ENCODE data around the gene LPP.

The LPP gene

GRCh38 chr3:188729422-188729821 lies 575.5 kb downstream of the LPP start:
- DNase-seq, result no peak

DNA sequence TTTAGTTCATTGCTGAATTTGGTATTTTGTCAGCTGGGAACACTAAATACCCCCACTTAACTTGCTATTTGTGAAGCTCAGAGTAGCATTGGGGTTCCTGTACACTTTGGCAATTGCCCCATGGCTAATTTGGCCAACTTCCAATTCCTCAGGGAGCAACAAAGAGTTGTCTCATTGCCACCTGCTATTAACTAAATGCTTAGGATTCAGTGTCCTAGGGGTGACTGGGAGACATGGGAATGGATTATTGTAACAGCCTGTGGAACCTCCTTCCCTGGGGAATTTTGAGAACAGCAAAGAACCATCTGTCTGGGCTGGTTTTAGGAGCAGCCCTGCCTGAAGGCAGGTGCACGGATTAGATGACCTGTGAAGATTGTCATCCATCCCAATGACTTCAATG lies 580.4 kb downstream of the LPP start:
- DNase-seq, result no peak

DNA sequence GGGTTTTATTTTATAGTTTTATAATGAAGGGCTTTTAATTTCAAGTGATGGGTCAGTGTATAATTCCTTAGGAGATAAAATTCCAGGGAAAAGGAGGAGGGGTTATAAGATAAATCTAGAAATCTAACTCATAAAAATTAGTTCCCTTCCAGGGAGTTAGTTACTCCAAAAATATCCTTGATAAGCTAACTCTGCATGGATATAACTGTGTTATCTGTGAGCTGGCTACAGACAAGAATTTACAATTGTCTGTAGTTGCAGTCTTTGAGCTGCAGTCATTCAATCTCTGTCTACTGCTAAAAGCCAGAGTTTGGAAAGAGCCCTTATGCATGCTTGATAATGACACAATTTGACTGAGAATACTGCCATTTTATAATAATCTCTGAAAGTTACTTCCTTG lies 585.6 kb downstream of the LPP start:
- DNase-seq, result no peak

DNA sequence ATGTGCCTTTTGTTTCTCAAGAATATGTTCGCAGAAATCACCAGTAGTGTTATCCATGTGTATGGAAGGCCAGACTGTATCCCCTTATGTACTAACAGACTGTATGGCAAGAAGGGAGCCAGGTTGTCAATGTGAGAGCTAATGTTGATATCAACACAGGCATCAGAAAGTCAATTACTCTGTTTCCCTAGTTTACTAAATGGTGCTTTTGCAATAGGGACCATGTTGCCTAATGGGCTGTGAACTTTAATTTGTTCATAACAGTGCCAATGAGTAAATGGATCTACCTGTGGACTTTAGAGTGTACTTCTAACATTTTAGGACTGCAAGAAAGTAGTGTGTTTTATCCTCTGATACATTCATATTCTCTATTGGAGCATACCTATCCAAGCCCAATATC lies 586.1 kb downstream of the LPP start:
- DNase-seq, result no peak

DNA sequence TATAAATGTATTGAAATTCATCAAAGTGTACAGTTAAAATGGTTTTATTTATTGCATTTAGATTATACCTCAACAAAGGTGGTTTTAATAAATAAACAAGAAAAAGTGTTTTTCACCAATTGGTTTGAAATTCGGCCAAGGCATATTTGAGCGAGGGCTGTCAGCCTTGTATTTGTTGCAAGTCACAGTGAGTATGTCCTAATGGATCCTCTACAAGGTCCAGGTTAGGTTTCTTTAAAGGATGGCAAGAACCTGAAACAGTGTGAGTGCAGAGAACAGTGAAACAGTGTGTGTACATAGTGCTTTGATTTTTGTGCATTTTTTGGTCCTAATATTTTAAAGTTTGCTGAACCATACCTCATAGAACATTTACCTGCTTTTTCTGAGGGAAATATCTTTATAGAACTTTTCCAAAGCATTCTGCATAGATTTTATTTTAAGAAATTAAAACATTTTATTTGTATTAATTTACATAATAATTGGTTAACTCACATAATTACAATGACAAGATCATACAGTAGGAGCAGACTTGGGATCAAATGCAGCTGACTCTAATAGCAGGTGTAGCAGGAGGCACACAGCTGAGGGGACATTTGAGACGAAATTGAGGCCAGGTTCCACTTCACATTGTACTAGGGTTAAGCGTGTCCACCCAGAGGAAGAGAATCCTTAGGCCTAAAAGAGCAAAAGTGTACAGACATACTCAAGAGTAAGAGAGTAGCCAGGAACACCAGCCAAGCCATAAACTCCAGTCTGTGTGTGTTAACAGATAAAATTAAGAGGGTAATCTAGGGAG lies 589.0 kb downstream of the LPP start:
- no peak for DNase-seq

DNA sequence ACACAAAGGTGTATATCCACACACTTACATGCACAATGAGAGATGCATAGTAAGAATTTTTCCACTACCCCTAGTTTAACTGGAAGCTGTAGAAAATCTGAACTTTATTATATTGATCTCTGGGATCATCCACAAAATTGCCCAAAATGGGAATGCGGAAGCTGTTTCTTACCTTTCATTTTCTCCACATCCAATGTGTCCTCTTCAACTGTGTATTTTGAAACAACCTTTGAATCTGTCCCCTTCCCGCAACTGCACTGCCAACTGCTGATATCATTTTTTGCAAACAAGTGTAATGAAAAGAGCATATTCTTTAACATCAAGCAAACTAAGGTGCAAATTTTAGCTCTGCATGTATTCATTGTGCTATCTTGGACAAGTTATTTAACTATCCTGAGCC lies 590.2 kb downstream of the LPP start:
- DNase-seq, result no peak

DNA sequence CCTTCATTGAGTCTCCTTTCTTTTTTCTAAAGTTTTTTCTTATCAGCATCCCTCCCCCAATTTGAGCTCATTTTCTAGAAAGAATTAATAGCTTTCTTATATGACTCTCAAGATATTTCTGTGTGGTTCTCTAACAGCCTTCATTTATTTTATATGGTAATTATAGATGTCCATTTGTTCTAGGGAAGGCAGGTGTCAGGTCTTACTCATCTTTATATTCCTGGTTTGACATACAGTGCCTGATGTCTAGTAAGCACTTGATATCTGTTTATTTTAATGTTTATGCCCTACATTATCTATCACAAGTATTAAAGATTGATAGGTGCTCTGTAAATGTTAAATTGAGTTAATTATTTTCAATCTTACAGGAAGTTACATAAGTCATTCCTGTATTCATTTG lies 591.1 kb downstream of the LPP start:
- DNase-seq, result no peak

- no peak for DNase-seq
Measured at GRCh38 chr3:188746291-188746783, 592.4 kb downstream of the LPP start.

DNA sequence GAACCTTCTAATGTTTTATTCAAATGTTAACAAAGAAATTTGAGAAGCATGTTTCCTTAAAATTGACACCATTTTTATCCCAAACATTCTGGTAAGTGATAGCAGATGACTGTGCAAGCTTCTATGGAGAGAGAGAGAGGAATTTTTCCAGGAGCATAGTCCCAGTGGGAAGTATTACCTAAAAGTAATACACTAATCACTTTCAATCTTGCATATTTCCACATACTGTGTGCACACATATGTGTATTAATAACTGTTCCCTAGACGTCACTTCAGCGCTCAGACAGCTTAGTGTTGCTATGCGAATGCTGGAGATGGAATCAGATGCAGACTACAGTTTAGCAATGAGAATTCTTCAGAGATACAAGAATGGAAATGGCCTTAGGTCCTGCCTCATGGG lies 593.5 kb downstream of the LPP start:
- peak; percentile 11 for DNase-seq

DNA sequence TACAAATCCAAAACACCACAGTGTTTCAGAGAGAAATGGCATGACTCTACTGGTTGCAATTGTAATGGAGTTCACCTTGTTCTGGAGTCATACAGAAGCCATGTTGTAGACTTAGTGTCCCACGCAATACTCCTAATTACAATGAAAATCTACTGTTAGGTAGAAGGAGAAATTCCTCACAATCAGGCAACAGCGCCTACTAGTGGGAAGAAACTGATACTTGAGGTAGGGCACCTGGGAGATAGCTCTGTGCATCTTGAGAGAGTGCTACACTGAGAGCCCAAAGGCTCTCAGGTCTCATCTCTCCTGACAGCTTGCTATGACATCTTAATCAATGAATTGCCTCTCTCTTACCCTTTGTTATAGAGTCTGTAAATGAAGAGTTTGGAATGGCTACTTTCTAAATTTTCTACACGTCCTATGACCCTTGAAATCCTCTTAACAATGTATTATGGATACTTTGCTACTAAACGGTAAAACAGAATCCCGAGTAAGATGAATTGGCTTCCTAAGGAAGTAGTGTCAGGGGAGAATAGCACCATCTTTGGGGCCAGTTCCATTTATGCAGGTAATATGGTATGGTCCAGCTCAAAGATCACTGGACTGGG lies 595.2 kb downstream of the LPP start:
- peak; percentile 20 for DNase-seq

DNA sequence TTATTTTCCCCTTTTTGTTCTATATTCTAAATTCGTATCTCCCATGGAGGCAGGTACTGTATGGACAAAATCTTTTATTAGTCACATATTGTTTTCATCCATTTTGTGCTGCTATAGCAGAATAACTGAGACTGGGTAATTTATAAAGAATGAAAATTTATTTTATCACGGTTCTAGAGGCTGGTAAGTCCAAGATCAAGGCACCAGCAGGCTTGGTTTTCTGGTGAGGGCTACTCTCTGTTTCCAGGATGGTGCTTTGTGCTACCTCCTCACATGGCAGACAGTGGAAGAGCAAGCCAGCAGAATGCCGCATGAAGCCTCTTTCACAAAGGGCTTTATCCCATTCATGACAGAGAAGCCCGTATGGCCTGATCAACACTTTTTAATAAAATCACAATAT lies 595.9 kb downstream of the LPP start:
- no peak for DNase-seq

GRCh38 chr3:188750617-188751016 lies 596.7 kb downstream of the LPP start:
- no peak for DNase-seq

- DNase-seq, result no peak
Measured at GRCh38 chr3:188752850-188753249, 598.9 kb downstream of the LPP start.

GRCh38 chr3:188754267-188754666 lies 600.3 kb downstream of the LPP start:
- DNase-seq, result no peak

DNA sequence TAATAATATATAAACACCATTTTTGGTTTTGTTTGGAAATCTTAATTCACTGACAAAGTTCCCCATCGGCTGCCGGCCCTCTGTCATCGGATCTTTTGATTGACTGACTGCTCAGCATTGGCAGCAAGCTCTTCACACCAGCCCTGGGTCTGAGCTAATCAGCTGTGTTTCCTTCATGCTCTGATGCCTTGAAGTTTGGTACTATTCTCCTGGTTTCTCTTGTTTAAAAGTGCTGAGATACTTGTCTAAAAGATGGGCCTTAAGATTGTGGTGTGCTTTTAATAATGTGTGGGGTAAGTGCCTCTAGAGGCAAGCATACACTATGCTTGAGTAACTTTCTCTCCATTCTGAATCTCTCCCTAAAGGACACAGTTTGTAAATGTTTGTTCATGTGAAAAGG lies 602.3 kb downstream of the LPP start:
- no peak for DNase-seq

DNA sequence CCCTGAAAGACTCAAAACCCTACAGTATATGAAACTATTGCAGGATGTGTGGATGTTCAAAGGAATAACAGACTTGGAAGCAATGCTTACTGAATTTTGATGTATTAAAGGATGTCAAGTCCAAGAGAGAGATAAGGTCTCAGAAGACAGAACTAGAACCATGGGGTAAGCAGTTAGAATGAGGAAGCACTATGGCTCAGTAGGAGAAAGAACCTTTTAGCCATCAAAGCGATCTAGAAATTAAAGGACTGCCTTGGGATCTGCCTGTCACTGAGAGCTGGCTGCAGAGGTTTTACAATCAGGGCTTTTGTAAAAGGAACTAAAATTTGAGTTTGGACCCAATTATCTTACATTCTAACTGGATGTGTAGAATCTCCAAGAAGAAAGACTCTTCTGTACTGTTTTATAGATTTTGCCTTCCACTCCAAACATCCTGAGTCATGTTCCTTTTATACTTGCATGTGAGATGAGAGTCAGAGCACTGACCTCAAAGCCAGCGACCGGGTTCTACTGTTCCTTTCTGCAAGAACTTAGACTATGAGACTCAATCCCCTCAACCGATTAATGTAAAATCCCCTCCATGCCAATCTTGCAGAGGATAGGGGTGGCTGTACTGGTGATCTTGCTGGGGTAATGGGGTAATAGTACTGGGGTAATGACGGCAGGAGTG lies 605.5 kb downstream of the LPP start:
- DNase-seq, result no peak

GRCh38 chr3:188760408-188760807 lies 606.5 kb downstream of the LPP start:
- DNase-seq, result peak; percentile 16

GRCh38 chr3:188761439-188761838 lies 607.5 kb downstream of the LPP start:
- DNase-seq, result no peak

- DNase-seq, result no peak
Measured at GRCh38 chr3:188761964-188762363, 608.0 kb downstream of the LPP start.

DNA sequence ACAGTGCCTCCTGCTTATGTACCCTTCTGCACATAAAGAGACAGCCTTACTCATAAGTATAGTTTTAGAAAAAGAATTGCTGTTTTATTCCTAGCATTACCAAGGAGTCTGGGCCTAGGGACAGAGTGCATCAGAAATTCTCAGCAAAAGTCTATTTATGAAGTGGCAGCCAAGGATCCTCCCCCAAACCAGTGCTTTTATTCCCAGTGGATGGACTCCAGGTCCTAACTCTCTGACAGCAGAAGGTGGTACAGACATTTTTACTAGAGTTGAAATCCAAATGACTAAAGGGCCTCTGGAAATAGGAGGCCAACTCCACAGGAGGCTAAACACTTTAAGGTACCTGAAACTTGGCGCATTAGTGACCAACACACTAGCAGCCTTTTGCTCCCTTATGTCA lies 610.7 kb downstream of the LPP start:
- no peak for DNase-seq

DNA sequence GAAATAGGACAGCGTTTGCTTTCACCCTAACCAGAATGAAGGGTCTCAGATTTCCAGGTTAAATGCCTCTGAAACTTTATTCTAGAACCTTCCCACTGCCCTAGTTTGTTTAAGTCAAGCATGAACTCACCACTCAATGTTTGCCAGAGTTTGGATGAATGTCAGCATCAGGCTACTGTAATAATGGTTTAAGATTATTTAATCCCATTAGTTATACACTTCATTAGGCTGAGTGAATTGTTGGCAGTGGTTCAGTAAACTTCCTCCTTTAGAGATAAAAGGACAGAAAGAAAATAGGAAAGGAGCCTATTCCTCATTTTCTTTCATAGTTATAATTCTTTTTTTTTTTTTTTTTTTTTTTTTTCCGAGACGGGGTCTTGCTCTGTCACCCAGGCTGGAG lies 615.9 kb downstream of the LPP start:
- DNase-seq, result no peak

- DNase-seq, result peak; percentile 68
Measured at GRCh38 chr3:188772886-188773285, 618.9 kb downstream of the LPP start.

DNA sequence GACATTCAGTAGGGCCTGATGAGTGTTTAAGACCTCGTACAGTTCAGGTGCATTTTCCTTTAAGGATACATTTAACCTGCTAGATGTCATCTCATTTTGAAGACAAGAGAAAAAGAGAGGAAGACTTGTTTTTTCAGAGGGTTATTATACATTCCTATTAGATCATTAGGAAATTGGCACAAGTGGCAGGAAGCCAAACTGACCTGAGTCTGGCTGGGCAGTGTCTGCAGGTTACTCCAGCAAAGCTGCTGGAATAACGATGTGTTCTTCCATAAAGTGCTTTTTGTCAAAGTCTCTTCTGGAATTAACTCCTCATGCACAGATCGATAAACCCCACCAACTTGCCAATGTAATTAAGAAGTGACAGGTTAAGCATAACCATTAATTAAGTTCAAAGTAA lies 621.5 kb downstream of the LPP start:
- DNase-seq, result no peak

DNA sequence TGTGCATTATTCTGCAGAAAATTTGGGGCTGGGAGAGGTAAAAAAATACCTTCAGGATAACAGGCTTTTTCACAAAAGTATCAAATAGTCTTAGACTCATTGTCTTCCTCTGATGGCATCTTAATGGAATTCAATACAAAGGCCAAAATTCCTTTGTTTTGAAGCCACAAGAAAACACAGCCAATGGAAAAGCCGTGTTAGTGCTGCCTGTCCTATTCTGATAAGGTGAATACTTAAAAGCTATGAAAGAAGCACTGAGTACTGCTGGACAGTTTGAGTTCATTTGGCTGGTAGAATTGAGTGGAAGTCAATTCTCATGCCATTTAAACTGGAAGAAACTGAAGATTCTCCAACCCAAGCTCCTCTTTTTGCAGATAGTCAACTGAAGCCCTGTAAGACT lies 622.5 kb downstream of the LPP start:
- DNase-seq, result peak; percentile 63

All from fibroblast of skin of back (primary cell).